HG03025 (cell line): ENCODE data around the gene ACOX3.

Experiments used
- ATAC-seq: cut with Tn5 transposase; IDR thresholded peaks from one replicate; pipeline ENCODE4 v1.9.1; 2021; ENCODE audit warnings: mild to moderate bottlenecking, moderate library complexity; ENCODE audit not compliant: unreplicated experiment, low FRiP score

Gene ACOX3

GRCh38 chr4:8468746-8469535 is 28.4 kb upstream of the ACOX3 start:
- ATAC-seq: no peak

GRCh38 chr4:8467016-8467415 is 26.5 kb upstream of the ACOX3 start:
- no peak for ATAC-seq

DNA sequence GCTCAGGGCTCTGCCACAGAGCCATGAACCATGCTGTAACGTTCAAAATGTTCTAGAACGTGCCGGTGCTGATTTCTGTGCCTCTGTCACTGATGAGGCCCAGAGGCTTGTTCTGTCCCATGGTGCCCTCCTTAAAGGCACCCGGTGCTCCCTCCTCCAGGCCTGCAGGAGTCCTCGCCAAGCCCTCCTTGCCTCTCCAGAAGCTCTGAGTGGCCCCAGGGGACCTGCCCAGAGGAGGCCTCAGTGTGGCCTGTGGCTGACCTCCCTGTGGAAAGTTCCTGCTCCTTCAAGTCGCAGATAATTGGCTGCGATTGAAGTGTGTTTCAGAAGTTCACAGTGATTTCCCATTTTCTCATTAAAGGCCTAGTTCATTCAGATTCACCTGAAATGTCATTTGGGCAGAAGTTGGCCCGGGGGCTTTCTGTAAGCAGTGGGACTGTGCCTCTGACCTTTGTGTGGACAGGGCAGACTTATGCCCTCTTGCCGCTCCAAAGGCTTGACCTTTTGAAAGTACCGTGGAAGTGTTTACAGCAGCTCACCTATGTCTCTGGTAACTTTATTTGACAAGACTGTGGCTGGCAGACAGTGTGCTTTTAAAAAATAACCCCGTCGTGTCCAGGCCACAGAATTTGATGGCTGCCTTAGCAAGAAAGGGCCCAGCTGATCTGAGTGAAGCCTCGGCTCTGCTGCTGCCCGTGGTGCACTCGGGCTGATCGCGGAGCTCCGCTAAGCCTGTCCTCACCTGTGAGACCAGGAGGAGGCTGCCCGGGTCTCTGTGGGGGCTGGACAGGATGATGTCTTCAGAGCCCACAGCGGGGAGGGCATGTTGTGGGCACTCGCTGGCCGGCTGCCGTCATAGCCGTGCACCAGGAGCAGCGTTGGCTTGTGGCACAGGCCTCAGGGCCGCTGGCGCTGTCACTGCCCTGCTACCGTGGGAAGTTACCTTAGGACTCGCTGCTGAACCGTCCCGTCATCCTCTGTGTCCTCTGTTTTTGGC is 25.4 kb upstream of the ACOX3 start:
- ATAC-seq: no peak

GRCh38 chr4:8464381-8464780 is 23.9 kb upstream of the ACOX3 start:
- no peak for ATAC-seq

DNA sequence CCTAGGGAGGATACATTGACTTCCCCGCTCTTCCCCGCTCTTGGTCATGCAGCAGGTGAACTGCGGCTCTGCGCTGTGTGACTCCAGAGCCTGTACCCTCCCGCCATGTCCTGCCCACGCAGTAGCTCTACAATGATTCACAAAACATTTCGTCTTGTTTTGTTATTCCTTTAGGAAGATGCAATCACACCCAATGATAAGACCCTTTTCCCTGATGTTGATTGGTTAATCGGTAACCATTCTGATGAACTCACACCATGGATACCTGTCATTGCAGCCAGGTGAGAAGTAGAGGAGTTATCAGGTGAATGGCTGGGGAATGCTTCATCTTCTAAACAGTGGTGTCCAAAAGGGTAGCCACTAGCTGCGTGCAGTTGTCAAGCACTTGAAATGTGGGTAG is 23.3 kb upstream of the ACOX3 start:
- no peak for ATAC-seq

DNA sequence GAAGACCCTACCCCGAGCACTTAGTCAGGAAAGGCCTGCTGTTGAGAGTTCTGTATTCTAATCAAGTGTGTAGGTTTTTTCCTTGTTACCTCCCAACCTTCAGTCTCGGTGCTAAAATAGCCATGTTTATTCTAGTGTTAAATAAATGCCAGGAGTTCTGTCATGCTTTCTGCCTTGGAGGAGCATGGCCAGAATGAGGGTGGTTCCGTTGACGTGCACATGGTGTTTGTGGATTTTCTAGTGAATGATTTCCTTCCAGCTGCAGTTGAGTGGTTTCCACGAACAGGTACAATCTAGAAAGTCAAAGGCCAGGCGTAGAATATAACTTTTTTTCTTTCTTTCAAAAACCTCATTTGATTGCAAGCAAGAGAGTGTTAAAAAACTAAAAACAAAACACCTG is 21.1 kb upstream of the ACOX3 start:
- no peak for ATAC-seq

DNA sequence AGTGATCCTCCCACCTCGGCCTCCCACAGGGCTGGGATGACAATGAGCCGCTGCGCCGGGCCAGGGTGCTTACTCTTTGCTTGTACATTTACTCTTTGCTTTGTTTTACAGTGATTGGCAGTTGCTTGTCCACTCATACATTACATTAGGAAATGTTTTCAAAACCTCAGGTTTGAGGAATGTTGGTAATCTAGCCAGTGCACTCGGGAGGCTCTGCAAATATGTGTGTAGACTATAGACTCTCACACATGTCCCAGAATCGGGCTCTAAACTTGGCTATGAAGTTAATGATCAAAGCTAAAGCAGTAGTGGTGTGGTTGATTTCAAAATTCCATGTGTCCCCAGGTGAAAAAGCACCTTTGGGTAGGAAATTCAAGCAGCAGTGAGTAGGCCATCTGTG is 20.6 kb upstream of the ACOX3 start:
- no peak for ATAC-seq

- no peak for ATAC-seq
Observed at GRCh38 chr4:8459867-8460445, 19.4 kb upstream of the ACOX3 start.

DNA sequence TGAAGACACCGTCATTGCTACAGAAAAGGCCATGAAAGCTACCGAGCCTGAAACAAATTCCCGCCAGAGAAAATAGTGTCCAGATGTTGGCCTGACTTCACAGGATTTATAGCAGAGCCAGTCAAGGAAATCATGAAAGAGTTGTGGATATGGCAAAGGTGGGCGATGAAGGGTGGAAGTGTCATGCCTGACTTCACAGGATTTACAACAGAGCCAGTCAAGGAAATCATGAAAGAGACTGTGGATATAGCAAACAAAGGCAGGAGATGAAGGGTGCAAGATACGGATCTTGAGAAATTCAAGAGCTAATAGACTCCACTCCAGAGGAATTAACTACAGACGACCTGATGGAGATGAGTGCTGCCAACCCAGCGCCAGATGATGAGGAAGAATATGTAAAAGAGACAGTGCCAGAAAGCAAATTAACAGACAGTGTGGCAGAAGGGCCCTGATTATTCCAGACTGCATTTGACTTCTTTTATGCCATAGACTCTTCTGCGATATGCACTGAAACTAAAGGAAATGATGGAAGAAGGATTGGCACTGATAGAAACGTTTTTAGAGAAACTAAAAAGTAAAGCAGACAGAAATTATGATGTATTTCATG is 17.2 kb upstream of the ACOX3 start:
- ATAC-seq: no peak

GRCh38 chr4:8453957-8454356 is 13.4 kb upstream of the ACOX3 start:
- ATAC-seq: no peak

- ATAC-seq: no peak
Observed at GRCh38 chr4:8451440-8452182, 11.1 kb upstream of the ACOX3 start.

DNA sequence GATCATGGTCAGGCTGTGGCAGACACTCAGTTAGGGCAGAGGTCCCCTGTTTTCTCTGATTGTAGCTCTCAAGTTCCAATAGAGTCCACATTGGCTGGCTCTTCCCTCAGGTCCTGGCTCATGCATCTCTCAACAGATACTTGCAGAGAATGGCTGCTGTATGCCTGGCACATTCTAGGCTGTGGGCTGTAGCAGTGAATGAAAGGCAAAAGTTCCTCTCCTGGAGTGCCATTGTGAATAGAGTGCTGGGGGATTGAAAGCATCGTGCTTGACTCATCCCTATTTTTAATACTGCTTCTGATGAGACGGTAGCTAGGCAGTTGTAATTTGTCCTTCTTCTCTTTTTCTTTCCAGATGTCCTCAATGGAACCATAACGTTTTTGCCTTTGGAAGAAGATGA is 5.6 kb upstream of the ACOX3 start:
- no peak for ATAC-seq

- ATAC-seq: no peak
Observed at GRCh38 chr4:8443801-8444200, 3.3 kb upstream of the ACOX3 start.

GRCh38 chr4:8442596-8443358 is 2.3 kb upstream of the ACOX3 start:
- ATAC-seq: no peak

- no peak for ATAC-seq
Observed at GRCh38 chr4:8441499-8442091, 1.1 kb upstream of the ACOX3 start.

DNA sequence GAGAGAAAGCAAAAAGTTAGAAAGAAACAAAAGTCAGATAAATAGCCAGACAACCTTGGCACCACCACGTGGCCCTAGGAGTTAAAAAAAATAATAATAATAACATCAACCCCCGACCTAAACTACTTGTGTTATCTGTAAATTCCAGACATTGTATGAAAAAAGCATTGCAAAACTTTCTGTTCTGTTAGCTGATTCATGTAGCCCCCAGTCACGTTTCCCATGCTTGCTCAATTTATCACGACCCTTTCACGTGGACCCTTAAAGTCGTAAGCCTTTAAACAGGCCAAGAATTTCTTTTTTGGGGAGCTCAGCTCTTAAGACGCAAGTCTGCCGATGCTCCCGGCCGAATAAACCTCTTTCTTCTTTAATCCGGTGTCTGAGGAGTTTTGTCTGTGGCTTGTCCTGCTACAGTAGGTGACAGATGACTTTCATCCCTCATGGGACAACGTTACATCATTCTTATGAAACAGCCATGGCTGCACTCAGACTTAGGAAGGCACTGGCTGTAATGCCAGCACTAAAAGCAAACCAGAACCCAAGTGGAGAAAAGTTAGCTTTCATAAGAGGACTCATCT is 520 bp downstream of the ACOX3 start:
- ATAC-seq: peak; percentile 22

DNA sequence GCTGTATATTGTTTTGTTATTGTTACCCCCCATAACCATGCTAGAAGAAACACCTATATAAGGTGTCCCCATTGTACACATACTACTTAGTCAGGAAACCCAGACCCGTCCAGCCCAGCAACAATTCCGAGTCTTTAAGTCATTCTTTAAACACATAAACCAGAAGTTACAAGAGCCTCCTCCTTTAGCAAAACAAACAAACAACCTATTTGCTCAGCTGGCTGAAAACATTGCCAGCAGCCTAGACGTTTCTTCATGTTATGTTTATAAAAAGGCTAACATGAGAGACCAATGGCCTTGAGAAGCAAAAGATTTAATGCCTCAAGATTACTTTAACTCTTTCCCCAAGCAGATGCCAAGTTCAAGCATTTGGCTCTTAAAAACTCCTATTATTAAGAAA is 1.4 kb downstream of the ACOX3 start:
- ATAC-seq: no peak

DNA sequence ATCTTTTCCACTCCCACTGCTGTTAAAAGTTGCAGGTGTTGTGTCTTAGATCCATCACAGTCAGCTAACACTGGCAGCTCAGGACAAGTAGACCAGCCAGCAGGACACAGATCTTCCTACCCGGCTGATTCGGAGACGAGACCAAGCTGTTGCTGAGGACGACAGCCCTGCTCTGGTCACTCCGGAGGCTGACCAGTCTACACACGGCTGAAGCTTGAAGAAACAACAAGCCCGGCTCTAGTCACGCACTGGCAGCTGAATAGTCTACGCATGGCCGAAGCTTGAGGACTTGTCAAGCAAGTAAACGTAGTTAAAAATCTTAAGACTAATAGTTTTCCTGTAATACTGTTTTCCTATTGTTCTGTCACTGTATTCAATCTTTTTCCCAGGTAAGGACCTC is 1.8 kb downstream of the ACOX3 start:
- no peak for ATAC-seq

DNA sequence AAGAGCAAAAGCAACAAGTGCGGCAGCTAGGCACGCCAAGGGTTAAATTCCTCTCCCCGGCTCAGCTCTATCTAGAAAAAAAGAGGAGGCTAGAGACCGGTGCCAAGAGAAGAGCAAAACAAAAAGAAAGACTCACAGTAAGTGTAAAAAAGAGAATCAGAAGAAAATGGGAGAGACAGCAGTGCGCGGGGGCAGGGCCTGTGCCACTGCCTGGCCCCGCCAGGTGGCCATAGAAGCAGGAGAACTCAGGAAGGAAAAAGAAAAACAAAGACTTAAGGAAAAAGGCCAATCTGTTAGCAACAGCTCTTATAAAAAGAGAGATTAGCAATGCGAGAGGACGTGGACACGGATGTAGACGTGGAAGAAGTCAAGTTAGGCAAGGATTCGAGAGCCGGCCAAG is 3.2 kb downstream of the ACOX3 start:
- ATAC-seq: no peak
